GM18520 (cell line): ENCODE results near the gene BUD31.
"Not testable (repeated sequence)": the region's sequence is repeated elsewhere in the genome, so short reads cannot be mapped to it uniquely, and the experiment has no call there.

Source experiments
- ATAC-seq: cut with Tn5 transposase; IDR thresholded peaks from one replicate; pipeline ENCODE4 v1.9.1; 2021; ENCODE audit not compliant: unreplicated experiment

BUD31 gene

DNA sequence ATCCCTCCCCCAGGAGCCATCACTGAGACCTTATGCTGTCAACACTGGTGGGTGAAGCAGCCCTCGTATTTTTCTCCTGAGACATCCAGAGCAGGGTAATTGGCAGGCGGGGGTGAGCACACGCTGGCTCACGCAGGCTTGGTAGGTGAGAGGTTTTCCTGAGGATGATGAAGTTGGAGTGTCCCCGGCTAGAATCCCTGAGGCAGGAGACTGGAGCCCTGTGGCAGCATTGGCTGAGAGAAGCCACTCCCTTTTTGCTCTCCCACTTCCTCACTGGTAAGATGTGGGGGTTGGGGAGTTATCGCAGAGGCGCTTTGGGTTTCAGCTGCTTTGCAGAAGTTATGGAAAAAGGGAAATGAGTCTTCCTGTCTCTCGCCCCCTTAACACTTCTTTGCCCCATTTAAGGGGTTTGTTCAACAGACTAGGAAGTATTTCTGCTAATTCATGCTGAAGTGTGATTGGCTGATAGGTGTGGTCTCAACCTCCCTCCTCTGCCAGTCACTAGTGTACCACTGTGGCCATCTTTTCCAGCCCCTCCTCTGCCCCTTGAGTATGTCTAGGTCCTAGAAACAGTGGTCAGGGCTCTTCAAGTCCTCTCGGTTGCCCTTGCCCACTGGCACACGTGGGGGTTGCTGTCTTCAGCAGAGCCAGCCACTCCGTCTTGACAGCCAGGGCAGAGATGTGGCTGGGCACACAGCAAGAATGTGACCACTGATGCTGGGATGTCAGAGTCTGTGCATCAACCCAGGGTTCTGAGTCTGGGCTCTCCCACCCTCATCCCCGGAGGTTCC lies 28.5 kb upstream of the BUD31 start:
- ATAC-seq: peak; percentile 21

DNA sequence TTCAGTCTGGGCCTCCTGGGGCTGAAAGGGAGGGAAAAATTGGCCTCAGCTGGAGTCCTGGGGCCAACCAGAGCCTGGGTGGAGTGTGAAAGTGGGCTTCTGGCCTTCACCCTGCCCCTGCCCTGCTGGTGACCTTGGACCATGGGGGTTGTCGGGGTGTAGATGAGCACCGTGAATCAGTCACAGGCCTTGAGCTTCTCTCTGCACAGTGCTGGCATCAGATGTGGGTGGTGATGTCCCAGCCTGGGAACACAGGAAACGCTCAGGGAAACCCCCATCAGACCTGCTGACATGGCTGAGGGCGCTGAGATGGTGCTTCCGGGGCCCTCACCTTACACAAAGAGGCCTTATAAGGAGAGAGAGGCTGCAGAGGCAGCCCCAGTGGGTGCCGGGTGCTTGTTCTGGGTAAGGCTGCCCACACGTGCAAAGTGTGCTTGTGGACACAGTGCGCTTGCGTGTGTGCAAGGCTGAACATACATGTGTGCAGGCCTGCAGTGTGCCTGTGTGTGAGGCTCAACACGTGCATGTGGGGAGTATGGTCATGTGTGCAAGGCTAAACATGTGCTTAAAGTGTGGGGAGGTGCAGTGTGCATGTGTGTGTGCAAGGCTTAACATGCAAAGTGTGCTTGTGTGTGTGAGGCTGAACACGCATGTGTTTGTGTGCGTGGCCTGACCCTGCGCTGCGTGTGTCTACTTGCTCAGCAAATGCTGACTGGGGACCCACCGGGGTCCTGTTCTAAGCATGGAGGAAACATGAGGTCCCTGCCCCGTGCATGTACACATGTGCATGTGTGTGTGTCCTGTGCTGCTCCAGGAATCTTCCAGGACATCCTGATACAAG lies 27.7 kb upstream of the BUD31 start:
- ATAC-seq: peak; percentile 81

- no peak for ATAC-seq
Observed at GRCh38 chr7:99381664-99382075, 27.1 kb upstream of the BUD31 start.

DNA sequence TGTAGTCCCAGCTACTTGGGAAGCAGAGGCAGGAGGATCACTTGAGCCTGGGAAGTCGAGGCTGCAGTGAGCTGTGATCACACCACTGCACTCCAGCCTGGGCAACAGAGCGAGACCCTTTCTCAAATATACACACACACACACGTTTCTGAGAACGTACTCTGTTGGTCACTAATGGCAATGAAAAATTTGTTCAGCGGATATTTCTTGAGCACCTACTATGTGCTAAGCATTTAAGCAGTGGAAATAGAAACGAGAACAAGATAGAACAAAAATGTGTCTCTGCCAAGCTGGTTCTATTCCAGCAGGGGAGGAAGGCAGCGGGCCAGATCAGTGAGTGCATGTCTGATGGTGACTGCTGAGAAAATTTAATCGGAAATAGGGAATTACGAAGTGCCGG lies 25.6 kb upstream of the BUD31 start:
- ATAC-seq: no peak

- no peak for ATAC-seq
Observed at GRCh38 chr7:99383791-99384370, 24.9 kb upstream of the BUD31 start.

DNA sequence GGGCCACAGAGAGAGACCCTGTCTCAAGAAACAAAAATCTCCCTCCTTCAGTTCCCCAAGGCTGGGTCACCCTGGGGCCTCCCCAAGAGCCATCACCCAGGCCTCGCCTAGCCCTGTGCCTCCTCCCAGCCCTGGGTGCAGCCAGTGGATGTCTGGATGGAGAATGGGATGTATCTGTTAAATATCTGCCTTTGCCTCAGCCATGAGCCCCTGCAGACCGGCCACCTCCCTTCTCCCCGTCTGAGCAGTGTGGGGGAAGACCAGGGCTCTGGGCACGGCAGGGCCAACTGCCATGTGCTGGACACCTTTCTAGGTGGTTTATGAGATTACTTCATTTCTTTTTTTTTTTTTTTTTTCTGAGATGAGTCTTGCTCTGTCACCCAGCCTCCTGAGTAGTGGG lies 24.2 kb upstream of the BUD31 start:
- ATAC-seq: no peak

GRCh38 chr7:99385564-99385963 lies 23.2 kb upstream of the BUD31 start:
- ATAC-seq: no peak

GRCh38 chr7:99386584-99387238 lies 22.1 kb upstream of the BUD31 start:
- no peak for ATAC-seq

DNA sequence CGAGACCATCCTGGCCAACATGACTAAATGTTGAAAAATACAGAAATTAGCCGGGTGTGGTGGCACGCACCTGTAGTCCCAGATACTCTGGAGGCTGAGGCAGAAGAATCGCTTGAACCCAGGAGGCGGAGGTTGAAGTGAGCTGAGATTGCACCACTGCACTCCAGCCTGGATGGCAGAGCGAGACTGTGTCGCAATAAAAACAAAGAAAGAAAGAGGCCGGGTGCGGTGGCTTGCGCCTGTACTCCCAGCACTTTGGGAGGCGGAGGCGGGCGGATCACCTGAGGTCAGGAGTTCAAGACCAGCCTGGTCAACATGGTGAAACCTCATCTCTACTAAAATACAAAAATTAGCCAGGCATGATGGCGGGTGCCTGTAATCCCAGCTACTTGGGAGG lies 21.5 kb upstream of the BUD31 start:
- not testable (repeated sequence) for ATAC-seq

DNA sequence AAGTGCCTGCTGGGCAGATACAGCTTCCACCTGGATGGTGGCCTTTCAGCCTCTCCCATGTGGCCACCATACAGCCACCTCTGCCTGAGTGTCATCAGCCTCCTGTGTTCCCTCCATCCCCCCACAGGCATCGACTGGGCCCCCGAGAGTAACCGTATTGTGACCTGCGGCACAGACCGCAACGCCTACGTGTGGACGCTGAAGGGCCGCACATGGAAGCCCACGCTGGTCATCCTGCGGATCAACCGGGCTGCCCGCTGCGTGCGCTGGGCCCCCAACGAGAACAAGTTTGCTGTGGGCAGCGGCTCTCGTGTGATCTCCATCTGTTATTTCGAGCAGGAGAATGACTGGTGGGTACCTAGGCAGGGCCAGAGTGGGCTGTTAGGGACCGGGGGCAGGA lies 20.9 kb upstream of the BUD31 start:
- ATAC-seq: no peak

GRCh38 chr7:99389772-99390171 lies 19.0 kb upstream of the BUD31 start:
- ATAC-seq: no peak

DNA sequence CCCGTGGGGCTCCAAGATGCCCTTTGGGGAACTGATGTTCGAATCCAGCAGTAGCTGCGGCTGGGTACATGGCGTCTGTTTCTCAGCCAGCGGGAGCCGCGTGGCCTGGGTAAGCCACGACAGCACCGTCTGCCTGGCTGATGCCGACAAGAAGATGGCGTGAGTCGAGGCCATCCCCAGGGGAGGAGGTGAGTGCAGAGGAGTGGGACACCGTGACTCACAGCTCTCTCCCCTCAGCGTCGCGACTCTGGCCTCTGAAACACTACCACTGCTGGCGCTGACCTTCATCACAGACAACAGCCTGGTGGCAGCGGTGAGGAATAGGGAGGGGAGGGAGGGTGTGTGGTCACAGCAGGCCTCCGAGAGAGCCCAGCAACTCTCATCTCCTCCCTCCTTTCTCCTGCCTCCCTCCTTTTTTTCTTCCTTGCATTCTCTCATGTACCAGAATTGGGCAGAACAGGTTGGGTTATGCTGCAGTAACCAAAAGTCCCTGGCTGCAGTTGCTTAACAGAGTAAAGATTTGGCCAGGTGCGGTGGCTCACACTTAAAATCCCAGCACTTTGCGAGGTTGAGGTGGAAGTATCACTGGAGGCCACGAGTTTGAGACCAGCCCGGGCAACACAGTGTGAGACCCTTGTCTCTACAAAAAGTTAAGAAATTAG lies 17.7 kb upstream of the BUD31 start:
- no peak for ATAC-seq

GRCh38 chr7:99392046-99392445 lies 16.7 kb upstream of the BUD31 start:
- no peak for ATAC-seq

DNA sequence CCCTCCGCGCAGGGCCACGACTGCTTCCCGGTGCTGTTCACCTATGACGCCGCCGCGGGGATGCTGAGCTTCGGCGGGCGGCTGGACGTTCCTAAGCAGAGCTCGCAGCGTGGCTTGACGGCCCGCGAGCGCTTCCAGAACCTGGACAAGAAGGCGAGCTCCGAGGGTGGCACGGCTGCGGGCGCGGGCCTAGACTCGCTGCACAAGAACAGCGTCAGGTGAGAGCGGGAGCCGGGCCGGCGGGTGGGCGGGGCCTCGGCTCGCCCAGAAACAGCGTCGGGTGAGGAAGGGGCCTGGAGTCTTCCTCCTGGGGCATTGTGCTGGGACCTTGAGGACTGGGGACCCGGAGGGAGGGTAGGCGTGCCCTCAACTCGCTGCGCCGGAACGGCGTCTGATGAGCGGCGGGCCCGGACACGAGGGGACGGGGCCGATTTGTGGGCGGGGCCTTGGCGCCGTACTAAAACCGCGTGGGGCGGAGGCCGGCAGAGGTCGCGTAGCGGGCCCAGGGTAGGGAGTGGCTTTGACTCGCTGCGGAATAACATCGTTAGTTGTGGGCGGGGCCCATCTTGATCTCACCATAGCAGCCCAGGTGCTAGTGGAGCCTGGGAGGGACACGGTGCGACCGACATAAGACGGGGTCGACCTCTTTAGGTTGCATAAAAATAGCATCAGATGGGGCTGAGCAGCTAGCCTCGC lies 16.0 kb upstream of the BUD31 start:
- no peak for ATAC-seq

- ATAC-seq: no peak
Observed at GRCh38 chr7:99393355-99394187, 15.2 kb upstream of the BUD31 start.

- no peak for ATAC-seq
Observed at GRCh38 chr7:99394188-99394502, 14.6 kb upstream of the BUD31 start.

DNA sequence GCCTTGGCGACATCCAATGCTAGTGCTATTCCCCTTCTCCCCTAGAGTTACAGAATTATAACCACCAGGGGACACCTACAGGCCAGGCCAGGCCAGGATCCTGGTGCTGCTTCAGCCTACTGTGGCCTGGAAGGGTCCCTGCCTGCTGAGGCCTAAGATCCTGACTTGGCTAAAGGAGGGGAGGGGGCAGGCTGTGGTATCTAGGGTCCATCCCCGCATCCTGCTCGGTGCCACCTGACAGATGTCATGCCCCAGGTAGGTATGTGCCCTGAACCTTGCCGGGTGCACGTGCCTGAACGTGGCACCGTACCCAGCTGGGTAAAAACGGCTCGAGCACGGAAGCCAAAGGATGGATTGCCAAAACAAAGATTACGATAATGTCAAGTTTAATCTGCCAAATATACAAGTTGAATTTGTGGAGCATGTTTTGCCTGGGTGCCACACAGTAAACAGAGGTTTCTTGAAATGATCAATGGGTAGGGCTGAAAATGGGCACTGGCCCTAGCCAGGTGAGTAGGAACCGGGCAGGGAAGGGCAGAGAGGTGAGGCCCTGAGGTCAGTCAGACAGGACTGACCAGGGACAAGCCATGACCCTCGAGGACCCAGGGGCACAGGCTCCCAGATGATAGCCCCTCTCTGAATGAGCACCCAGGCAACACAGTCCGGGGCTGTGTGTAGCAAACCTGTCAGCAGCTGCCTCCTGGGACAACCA lies 13.0 kb upstream of the BUD31 start:
- no peak for ATAC-seq

DNA sequence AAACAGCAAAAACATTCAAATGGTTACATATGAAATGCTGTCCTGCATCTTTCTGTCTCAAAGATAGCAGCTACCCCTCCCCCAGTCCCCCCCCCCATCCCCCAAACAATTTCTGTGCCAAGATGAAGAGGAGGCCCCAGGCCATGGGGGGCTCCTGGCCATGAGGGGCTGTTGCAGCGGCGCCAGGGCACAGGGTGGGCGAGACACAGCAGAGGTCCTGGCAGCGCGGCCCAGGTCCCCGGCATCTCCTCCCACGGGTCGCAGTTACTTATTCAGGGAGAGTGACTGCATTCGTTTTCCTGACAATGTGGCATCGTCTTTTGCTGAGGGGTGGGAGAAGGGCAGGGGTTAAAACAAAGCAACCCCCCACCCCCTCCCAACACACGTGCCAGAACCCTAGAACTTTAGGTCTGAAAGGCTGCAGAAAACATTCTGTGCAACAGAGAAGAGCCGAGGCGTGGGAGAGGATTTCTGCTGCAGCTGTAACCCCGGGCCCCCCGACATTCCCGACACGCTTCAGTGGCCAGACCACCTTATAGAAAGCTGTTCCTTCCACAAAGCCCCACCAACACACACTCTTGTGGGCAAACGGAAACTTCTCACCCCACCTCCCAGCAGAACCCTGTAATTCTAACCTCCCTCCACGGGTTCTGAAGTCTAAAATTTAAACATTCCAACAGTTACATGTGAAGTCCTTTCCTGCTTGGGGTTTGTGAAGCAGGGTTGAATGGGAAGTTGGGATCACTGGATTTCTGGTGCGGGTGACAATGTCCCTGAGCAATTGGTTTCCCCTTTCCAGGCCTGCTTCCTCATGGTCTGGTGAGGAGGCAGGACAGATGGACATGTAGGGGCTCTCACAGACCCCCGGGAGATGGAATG lies 12.1 kb upstream of the BUD31 start:
- no peak for ATAC-seq
